ENCODE measurements around the gene DHX30. TPM values are rescaled to one million over a fixed set of nuclear protein-coding genes. Genes with fewer than 3 reads are reported as not detected.

Gene DHX30
- total and polyA plus RNA-seq, 9 of the 15 experiments (the other 6 are each of a cell fraction or from before 2014, with no cell fraction given), result 12.3 to 158 (median 79.0) TPM

GRCh38 chr3:47781685-47782445 is 21.1 kb upstream of the DHX30 start, which contains the start of gene SMARCC1 (continued):
- TF ChIP-seq, protein P1, sequence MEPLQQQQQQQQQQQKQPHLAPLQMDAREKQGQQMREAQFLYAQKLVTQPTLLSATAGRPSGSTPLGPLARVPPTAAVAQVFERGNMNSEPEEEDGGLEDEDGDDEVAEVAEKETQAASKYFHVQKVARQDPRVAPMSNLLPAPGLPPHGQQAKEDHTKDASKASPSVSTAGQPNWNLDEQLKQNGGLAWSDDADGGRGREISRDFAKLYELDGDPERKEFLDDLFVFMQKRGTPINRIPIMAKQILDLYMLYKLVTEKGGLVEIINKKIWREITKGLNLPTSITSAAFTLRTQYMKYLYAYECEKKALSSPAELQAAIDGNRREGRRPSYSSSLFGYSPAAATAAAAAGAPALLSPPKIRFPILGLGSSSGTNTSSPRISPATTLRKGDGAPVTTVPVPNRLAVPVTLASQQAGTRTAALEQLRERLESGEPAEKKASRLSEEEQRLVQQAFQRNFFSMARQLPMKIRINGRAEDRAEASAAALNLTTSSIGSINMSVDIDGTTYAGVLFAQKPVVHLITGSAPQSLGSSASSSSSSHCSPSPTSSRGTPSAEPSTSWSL (CRISPR knock-in tag; IDR thresholded peaks at IDR 0.05; ENCODE audit: borderline replicate concordance), result 0 out of 2 replicates have a peak, but pooled peaks have one; percentile 9
- TF ChIP-seq MAFG (tag; conservative IDR thresholded peaks at IDR 0.05) (no peak), ZZZ3 (IDR thresholded peaks at IDR 0.05) (no peak), SMARCE1 (IDR thresholded peaks at IDR 0.05) (peak; percentile 67), NCOR1 (IDR thresholded peaks at IDR 0.05) (no peak), PHB2 (IDR thresholded peaks at IDR 0.05; ENCODE audit: low read depth) (no peak), CTBP1 (IDR thresholded peaks at IDR 0.05; ENCODE audit: borderline replicate concordance) (peak; percentile 88), PKNOX1 (IDR thresholded peaks at IDR 0.05) (no peak), SRSF1 (IDR thresholded peaks at IDR 0.05; ENCODE audit: low read depth, low read length) (0 out of 2 replicates have a peak, but pooled peaks have one; percentile 40), RFX7 (CRISPR knock-in tag; IDR thresholded peaks at IDR 0.05) (no peak), RBM34 (IDR thresholded peaks at IDR 0.05; ENCODE audit: borderline replicate concordance, insufficient read depth, low read length) (no peak), RBBP5 (IDR thresholded peaks at IDR 0.05; ENCODE audit: borderline replicate concordance, insufficient read depth, low read length, poor library complexity, severe bottlenecking) (peak; percentile 94), CBFA2T2 (conservative IDR thresholded peaks at IDR 0.05) (no peak), RUNX1 (IDR thresholded peaks at IDR 0.05; ENCODE audit: low read depth) (no peak), ELF1 (tag; IDR thresholded peaks at IDR 0.05) (peak; percentile 90), SRSF9 (IDR thresholded peaks at IDR 0.05; ENCODE audit: borderline replicate concordance, low read depth, low read length) (no peak), ZNF695 (CRISPR knock-in tag; IDR thresholded peaks at IDR 0.05) (no peak), HLTF (IDR thresholded peaks at IDR 0.05) (0 out of 2 replicates have a peak, but pooled peaks have one; percentile 48), TFE3 (CRISPR knock-in tag; IDR thresholded peaks at IDR 0.05) (no peak), ZNF445 (CRISPR knock-in tag; IDR thresholded peaks at IDR 0.05; ENCODE audit: low read depth) (no peak)
- TF ChIP-seq, protein P2, sequence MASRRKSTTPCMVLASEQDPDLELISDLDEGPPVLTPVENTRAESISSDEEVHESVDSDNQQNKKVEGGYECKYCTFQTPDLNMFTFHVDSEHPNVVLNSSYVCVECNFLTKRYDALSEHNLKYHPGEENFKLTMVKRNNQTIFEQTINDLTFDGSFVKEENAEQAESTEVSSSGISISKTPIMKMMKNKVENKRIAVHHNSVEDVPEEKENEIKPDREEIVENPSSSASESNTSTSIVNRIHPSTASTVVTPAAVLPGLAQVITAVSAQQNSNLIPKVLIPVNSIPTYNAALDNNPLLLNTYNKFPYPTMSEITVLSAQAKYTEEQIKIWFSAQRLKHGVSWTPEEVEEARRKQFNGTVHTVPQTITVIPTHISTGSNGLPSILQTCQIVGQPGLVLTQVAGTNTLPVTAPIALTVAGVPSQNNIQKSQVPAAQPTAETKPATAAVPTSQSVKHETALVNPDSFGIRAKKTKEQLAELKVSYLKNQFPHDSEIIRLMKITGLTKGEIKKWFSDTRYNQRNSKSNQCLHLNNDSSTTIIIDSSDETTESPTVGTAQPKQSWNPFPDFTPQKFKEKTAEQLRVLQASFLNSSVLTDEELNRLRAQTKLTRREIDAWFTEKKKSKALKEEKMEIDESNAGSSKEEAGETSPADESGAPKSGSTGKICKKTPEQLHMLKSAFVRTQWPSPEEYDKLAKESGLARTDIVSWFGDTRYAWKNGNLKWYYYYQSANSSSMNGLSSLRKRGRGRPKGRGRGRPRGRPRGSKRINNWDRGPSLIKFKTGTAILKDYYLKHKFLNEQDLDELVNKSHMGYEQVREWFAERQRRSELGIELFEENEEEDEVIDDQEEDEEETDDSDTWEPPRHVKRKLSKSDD (conservative IDR thresholded peaks at IDR 0.05; ENCODE audit: low read length), result no peak
